Upper lobe of left lung (tissue), 6 donors: ENCODE measurements around the gene GAK. TPM values are rescaled to one million over a fixed set of nuclear protein-coding genes. Genes with fewer than 3 reads are reported as not detected.
"Not testable (repeated sequence)": the region's sequence is repeated elsewhere in the genome, so short reads cannot be mapped to it uniquely, and the experiment has no call there.

ENCODE experiments used
- ATAC-seq, 2 donors: fragments of 200-7000 bp; cut with Tn5 transposase; one replicate each; pipeline ENCODE4 v1.9.1; 2022; ENCODE audit warnings: mild to moderate bottlenecking in 2 of 2, moderate library complexity in 2 of 2; ENCODE audit not compliant: low FRiP score in 2 of 2
- DNase-seq, 2 donors: peaks; one replicate each; pipeline ENCODE4 v3.0.0-alpha.2; 2019 to 2020
- H3K27ac ChIP-seq, 4 donors: fragments of 200-600 bp; sonication (generic); one replicate each; pipeline ENCODE4 v1.5.1; 2016 to 2019
- H3K27me3 ChIP-seq, 4 donors: fragments of 200-600 bp; sonication (generic); one replicate each; pipeline ENCODE4 v1.5.1; 2017 to 2019
- H3K36me3 ChIP-seq, 4 donors: fragments of 200-600 bp; sonication (generic); one replicate each; pipeline ENCODE4 v1.5.1; 2016 to 2019
- H3K4me1 ChIP-seq, 4 donors: fragments of 200-600 bp; sonication (generic); one replicate each; pipeline ENCODE4 v1.5.1; 2018 to 2019
- H3K4me3 ChIP-seq, 4 donors: fragments of 200-600 bp; sonication (generic); one replicate each; pipeline ENCODE4 v1.5.1; 2017 to 2019; ENCODE audit warnings: mild to moderate bottlenecking in 2 of 4, moderate library complexity in 1 of 4
- H3K9me3 ChIP-seq, 4 donors: fragments of 200-600 bp; sonication (generic); one replicate each; pipeline ENCODE4 v1.5.1; 2018 to 2019
- CTCF ChIP-seq, 6 experiments: fragments of 450-650 bp in 4 of 6; fragments of 200-600 bp in 2 of 6; sonication (generic) in 2 of 6; IDR thresholded peaks; one replicate each; pipeline ENCODE4 v1.5.1; 2016 to 2019; ENCODE audit warnings: antibody characterized with exemption in 6 of 6
- EP300 ChIP-seq, 4 donors: sonication (generic); formaldehyde crosslinking; IDR thresholded peaks; one replicate each; pipeline ENCODE4 v1.5.1; 2017; ENCODE audit warnings: antibody characterized with exemption in 4 of 4, control low read depth in 2 of 4
- POLR2A ChIP-seq, 4 donors: fragments of 450-650 bp; IDR thresholded peaks; one replicate each; pipeline ENCODE4 v1.5.1; 2016 to 2017; ENCODE audit warnings: antibody characterized with exemption in 4 of 4, mild to moderate bottlenecking in 2 of 4
- POLR2AphosphoS5 ChIP-seq, 2 donors: sonication (generic); formaldehyde crosslinking; IDR thresholded peaks; one replicate each; pipeline ENCODE4 v1.5.1; 2017; ENCODE audit warnings: antibody characterized with exemption in 2 of 2
- WGBS, 2 donors: methylation state at CpG; one replicate each; pipeline ENCODE4 v1.1.5; 2017 to 2018; 5-methylcytosine and 5-hydroxymethylcytosine counted together
- total RNA-seq, 6 donors: library from RNA; depleted of rRNA in 4 of 6; stranded (reverse); fragments of >200 nt in 4 of 6; gene quantifications; one replicate each; pipeline versions ENCODE4 v1.1.0 to v1.2.1, GENCODE V29; 2016 to 2021
- donor health status: DM: no; HTN: no; CAD: no; lungs with moderate emphysema.
- donor health status: DM: no; HTN: yes; CAD: no; lungs with severe emphysema.

Gene GAK
- total RNA-seq, 6 donors from 2014 or later: 116 to 380 (median 154) TPM

DNA sequence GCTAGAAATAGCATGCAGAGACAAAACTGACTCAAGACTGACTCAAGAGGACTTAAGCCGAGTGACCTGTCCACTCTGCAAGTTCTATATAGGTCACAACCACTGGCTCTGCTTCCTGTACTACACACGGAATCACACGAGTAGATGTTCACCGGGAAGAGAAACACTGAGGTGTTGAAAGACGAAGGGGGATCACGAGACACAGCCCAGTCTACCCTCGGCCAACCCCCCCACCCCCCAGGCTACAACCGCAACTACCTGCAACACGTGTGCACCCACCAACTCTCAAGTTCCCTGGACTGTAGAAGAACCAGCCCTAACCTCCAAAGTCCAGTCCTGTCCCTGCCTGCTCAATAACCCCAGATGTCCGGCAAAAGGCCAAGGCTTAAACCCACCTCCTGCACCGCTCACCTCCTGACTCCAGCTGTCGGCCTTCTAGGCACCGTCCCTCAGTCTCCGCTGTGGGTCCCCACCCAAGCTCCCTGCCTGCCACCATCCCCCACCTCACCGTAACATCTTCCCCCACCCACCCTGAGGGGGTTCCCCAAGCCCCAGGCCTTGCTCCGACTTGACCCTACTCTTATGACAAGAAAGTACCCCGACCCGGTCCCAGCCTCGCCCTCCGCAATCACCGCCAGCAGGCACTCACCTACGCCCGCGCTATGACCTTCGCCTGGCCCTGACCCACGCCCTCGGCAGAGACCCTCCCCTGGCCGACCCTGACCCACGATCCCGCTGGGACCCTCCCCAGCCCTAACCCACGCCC, 739 bp downstream of the GAK start:
- H3K4me1 ChIP-seq: peaks cover 38 to 60% (median 41%) of the 10 kb centered on the region in 4 donors
- no peak for DNase-seq
- H3K9me3 ChIP-seq: no peaks in the 10 kb centered on the region
- no peaks in the 10 kb centered on the region for H3K27me3 ChIP-seq
- no peak for TF ChIP-seq EP300 (IDR thresholded peaks at IDR 0.05)
- TF ChIP-seq CTCF (IDR thresholded peaks at IDR 0.05): no peak
- TF ChIP-seq POLR2A (IDR thresholded peaks at IDR 0.05): no peak
- WGBS, 2 donors: 3 to 6% methylated on average over 16 to 29 of the region's 31 CpGs
- ATAC-seq: peak; percentile 10 to 24
- H3K4me3 ChIP-seq: peak overlapping the region; percentile 97 to 100 (median 98)
- peaks cover 0 to 3% (median 0%) of the 10 kb centered on the region in 4 donors for H3K36me3 ChIP-seq
- H3K27ac ChIP-seq: peak overlapping the region; percentile 95 to 98 (median 96)

DNA sequence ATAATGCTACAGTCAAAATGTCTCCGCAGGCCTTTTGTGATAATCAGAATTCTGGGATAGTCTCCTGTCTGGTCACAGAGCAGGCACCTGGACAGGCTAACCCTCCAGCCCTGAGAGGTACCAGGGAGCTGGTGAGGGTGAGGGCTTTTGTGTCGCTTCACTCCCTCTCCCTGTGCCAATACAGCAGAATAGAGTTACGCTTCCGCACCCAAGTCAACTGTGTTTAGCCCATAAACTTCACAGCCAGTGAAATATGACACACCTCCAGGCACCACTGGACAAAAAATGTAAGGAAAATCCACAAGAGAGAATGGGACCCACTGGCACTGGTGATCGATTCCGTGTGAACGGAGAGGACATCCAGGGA, 1.3 kb downstream of the GAK start:
- peak overlapping the region in 3 of 4 donors; percentile 97 to 100 (median 99) for H3K4me3 ChIP-seq
- 49 to 68% methylated on average over 7 of the region's 7 CpGs for WGBS, 2 donors
- DNase-seq (no peak), ATAC-seq (no peak)
- H3K4me1 ChIP-seq: peaks cover 38 to 65% (median 45%) of the 10 kb centered on the region in 4 donors
- peak overlapping the region; percentile 95 to 98 (median 96) for H3K27ac ChIP-seq
- no peaks in the 10 kb centered on the region for H3K9me3 ChIP-seq
- H3K27me3 ChIP-seq: no peaks in the 10 kb centered on the region
- TF ChIP-seq POLR2AphosphoS5 (IDR thresholded peaks at IDR 0.05): no peak
- no peak for TF ChIP-seq POLR2A (IDR thresholded peaks at IDR 0.05)
- TF ChIP-seq EP300 (IDR thresholded peaks at IDR 0.05): no peak
- TF ChIP-seq CTCF (IDR thresholded peaks at IDR 0.05): no peak
- peaks cover 0 to 3% (median 0%) of the 10 kb centered on the region in 4 donors for H3K36me3 ChIP-seq

DNA sequence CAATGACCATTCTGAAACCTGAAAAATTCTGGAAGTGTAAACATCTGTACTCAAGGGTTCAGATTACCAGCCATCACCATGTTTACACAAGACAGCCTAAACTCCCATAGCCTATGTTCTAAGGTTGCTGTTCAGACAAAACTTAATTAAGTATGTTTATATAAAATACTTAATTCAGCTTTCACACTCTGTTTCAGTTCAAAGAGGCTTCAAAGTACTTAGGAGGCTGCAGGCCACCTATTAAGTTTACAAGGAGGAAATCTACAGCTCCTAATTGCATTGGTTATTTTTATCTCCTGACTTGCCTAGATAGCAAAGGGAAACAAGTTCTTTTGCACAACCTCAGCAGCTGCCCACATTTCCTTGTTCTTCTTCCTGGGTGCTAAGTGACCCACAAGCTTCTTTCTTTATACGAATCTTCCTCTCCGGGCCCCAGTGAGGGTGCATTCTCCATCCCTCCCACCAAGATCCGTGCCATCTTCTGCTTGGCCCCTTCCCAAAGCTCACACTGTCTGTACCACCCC, 2.0 kb downstream of the GAK start:
- Histone ChIP-seq H3K4me1 (peaks cover 42 to 73% (median 49%) of the 10 kb centered on the region in 4 donors), H3K27me3 (no peaks in the 10 kb centered on the region), H3K36me3 (peaks cover 0 to 3% (median 0%) of the 10 kb centered on the region in 4 donors), H3K4me3 (peak overlapping the region in 2 of 4 donors; percentile 97 to 99), H3K27ac (peak overlapping the region; percentile 95 to 98 (median 96)), H3K9me3 (no peaks in the 10 kb centered on the region)
- WGBS, 2 donors: 11 to 25% methylated on average over 3 of the region's 3 CpGs
- TF ChIP-seq POLR2AphosphoS5 (IDR thresholded peaks at IDR 0.05) (no peak), EP300 (IDR thresholded peaks at IDR 0.05) (no peak), CTCF (IDR thresholded peaks at IDR 0.05) (no peak), POLR2A (IDR thresholded peaks at IDR 0.05) (no peak)
- DNase-seq: peak in 1 of 2 donors; percentile 52
- ATAC-seq: no peak

DNA sequence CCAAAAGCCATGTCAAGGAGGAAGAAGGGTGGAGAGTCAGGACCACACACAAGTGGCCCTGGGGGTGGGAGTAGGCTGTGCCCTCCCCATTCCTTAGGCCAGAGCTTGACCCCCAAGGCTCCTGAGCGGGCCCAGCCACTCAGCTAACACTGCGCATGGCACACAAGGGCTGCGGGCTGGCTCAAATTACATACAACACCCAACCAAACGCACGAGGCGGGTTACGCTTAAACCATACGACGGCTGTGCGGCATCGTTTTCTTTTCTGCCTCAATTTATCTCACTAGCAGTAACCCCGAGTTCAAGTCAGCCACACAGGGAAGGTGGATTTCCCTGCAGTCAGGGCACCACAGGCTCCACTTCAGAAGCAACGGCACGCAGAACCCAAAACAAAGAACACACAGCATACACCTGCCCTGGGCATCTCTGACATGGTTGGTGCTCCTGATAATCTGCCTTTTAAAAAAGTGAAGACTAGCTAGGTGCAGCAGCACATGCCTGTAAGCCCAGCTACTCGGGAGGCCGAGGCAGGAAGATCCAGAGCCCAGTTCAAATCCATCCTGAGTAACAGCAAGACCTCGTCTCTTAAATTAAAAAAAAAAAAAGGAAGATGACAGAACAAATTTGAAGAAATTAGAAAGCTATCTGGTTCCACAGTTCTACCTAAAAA, 2.9 kb downstream of the GAK start:
- ATAC-seq (no peak), DNase-seq (no peak)
- Histone ChIP-seq H3K9me3 (no peaks in the 10 kb centered on the region), H3K36me3 (peaks cover 0 to 3% (median 0%) of the 10 kb centered on the region in 4 donors), H3K4me3 (no peak overlapping the region), H3K4me1 (peaks cover 45 to 81% (median 54%) of the 10 kb centered on the region in 4 donors), H3K27me3 (no peaks in the 10 kb centered on the region), H3K27ac (peak overlapping the region in 1 of 4 donors; percentile 98)
- WGBS, 2 donors: 93 to 94% methylated on average over 17 of the region's 17 CpGs
- TF ChIP-seq POLR2AphosphoS5 (IDR thresholded peaks at IDR 0.05) (no peak), POLR2A (IDR thresholded peaks at IDR 0.05) (no peak), EP300 (IDR thresholded peaks at IDR 0.05) (no peak), CTCF (IDR thresholded peaks at IDR 0.05) (no peak)

- peak in 1 of 2 donors; percentile 46 for DNase-seq
- WGBS, 2 donors: 93 to 100% methylated on average over 5 to 9 of the region's 21 CpGs
- H3K36me3 ChIP-seq, ATAC-seq, H3K27ac ChIP-seq, H3K27me3 ChIP-seq, H3K4me3 ChIP-seq, H3K9me3 ChIP-seq: not testable (repeated sequence)
- peaks cover 34 to 84% (median 46%) of the 10 kb centered on the region in 4 donors for H3K4me1 ChIP-seq
Observed at GRCh38 chr4:927566-927965, 4.5 kb downstream of the GAK start.
